ENCODE results near the gene RMRP.
"Not testable (repeated sequence)": the region's sequence is repeated elsewhere in the genome, so short reads cannot be mapped to it uniquely, and the experiment has no call there.

RMRP gene

DNA sequence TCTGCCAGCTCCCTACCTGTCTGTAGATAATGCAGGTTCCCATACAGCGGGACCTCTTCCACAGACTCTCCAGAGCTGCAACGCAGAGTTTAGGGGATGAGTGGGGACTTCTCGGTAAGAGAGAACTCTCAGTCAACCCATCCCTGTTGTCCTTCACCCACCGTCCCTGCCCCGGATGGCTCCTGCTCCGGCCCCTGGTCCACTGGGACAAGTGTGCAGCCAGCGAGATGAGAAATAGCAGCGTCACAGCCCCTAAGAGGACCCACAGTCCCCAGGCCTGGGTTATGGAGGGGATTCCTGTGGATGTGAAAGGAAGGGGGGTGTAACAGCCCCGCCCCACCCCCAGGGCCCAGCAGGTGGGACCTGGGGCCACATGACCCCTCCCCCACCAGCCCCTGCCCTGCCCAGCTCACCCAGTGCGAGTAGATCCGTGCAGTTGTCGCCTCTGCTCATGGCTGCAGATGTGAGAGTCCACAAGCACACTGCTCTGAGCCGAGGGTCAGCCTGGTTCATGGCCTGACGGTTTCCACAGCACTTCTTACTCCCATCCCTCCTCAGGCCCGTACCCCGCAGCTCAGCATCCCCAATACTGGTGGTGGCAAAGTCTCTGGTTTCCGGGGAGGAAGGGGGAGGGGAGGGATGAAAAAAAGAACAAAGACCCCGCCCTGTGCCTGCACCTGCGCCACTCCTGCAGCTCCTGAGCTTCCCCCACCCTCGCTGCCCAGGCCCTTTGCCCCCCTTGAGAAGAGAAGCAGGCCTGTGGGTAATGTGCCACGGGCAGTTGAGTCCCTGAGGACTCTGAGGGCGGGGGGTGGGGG is 7.3 kb downstream of the RMRP start, which contains the start of gene SIT1:
SIT1 (minus strand) TSS at position 591 of the 818 bp plus-strand sequence; CDS start at position 513, 78 bp downstream.
- TF ChIP-seq, protein P1, sequence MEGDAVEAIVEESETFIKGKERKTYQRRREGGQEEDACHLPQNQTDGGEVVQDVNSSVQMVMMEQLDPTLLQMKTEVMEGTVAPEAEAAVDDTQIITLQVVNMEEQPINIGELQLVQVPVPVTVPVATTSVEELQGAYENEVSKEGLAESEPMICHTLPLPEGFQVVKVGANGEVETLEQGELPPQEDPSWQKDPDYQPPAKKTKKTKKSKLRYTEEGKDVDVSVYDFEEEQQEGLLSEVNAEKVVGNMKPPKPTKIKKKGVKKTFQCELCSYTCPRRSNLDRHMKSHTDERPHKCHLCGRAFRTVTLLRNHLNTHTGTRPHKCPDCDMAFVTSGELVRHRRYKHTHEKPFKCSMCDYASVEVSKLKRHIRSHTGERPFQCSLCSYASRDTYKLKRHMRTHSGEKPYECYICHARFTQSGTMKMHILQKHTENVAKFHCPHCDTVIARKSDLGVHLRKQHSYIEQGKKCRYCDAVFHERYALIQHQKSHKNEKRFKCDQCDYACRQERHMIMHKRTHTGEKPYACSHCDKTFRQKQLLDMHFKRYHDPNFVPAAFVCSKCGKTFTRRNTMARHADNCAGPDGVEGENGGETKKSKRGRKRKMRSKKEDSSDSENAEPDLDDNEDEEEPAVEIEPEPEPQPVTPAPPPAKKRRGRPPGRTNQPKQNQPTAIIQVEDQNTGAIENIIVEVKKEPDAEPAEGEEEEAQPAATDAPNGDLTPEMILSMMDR (IDR thresholded peaks at IDR 0.05; ENCODE audit: low read depth, low read length): no peak
- H3K4me3 ChIP-seq (ENCODE audit: low read depth, low read length): no peak within 1 kb of the TSS

DNA sequence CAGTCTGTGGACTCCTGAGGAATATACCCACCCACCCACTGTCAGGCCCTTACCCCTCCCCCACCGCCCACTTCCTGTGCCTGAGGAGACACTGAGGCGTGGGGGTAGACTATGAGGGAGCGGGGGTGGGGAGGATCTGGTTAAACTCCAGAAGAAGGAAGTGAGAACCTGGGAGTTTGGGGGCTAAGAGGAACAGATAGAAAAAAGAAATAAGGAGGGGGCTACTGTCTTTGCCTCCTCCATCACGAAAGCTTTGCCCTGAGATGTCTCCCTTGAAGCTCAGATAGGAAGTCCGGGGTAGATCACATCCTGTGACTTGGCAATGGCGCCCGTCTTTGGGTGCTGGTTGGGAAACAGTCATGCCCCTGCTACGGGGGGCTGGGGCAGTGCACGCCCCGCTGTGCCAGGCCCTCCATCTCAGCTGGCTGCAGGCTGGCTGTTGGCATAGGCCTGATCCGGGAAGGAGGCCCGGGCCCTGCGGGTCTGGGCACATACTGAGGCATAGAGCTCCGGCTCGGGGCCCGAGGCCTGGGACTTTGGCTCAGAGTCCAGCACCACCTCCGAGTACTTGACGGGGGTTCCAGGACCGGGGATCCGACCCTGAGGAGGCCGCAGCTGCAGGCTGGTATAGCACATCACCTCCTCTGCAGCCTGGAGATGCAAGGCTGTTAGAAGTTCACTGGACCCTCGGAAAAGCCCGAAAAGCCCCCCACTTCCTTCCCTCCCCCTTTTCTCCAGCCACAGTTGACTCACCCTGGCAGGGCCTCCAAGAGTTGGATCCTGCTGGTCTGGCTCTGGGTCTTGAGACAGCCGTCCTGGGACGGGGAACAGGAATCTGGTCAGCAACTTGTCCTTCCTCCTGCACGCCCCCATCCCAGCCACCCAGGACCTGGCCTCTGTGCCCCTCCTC is 8.1 kb downstream of the RMRP start:
- H3K4me3 ChIP-seq (ENCODE audit: low read depth, low read length): no peak overlapping the region
- TF ChIP-seq, protein P1 (IDR thresholded peaks at IDR 0.05; ENCODE audit: low read depth, low read length): no peak

DNA sequence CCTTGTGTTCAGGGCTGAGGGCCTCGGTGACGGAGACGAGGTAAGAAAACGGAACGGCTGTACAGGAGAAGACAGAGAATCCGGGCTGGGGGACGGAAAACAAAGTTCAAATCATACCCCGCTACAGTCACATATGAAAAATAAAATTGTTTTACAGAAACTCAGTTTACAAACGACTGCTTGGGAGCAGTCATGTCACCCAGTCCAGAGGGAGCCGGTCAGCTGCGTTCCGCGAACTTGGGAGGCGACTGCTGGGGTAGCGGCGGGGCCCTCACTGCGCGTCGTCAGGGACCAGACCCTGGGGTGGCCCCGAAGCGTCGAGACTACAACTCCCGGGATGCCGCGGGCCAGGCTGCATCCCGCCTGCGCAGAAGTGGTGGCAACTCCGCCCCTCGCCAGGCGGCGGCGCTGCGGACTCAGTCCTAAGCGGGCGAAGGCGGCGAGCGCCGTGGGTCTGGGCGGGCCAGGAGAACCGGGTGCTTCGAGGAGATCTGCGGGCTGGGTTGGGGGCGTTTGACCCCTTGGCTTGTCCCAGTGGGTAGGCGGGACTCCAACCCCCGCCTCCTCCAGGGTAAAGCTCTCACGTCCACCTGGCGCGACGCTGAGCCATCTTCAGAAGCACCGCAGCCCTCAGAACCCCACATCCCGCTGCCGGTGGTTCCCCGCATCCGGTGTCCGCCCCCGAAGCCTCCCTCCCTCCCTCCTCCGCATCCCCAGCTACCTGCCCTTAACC is 11.1 kb downstream of the RMRP start:
- H3K4me3 ChIP-seq (ENCODE audit: low read depth, low read length): peak overlapping the region; percentile 65
- TF ChIP-seq, protein P1 (IDR thresholded peaks at IDR 0.05; ENCODE audit: low read depth, low read length): peak; percentile 84

DNA sequence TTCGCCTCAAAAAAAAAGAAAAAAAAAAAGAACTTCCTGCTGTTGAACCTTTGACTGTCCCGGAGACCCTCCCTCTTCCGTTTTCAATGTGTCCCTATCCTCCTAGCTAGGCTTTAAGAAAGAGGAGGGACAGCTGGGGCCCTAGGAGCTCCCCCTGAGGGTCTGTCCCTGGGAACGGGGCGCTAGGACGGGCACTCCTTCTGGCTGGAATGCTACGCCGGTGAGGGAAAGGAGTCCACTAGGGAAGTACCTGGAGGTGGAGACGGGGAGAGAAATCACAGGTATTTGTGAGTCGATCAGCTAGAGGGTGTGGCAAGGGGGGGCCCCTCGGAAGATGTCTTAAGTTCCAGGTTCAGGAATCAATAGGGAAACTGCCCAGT is 11.7 kb downstream of the RMRP start:
- TF ChIP-seq, protein P1 (IDR thresholded peaks at IDR 0.05; ENCODE audit: low read depth, low read length): no peak
- peak overlapping the region; percentile 65 for H3K4me3 ChIP-seq (ENCODE audit: low read depth, low read length)

DNA sequence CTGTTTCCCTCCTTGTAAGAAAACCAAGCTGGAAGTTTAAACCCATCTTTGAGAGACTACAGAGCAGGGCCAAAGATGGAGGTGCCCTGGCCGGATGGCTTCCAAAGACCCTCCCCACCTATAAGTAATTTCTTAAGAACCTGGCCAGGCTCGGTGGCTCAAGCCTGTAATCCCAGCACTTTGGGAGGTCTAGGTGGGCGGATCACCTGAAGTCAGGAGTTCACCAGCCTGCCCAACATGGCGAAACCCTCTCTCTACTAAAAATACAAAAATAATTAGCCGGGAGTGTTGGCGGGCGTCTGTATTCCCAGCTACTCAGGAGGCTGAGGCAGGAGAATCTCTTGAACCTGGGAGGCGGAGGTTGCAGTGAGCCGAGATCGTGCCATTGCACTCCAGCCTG is 12.1 kb downstream of the RMRP start:
- not testable (repeated sequence) for H3K4me3 ChIP-seq (ENCODE audit: low read depth, low read length)

DNA sequence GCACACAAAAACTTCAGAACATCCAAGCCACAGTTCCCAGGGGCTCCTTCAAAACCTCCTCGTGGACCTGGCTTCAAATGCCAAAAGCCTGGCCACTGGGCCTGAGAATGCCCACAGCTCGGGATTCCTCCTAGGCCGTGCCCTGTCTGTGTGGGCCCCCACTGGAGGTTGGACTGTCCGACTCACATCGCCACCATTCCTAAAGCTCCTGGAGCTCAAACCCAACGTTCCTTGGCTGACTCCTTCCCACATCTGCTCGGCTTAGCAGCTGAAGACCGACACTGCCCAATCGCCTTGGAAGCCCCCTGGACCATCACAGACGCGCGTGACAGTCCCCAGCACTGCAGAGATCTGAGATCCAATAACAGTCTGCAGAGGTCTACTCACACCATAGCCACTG is 14.8 kb downstream of the RMRP start:
- H3K4me3 ChIP-seq (ENCODE audit: low read depth, low read length): no peak overlapping the region
- TF ChIP-seq, protein P1 (IDR thresholded peaks at IDR 0.05; ENCODE audit: low read depth, low read length): no peak

DNA sequence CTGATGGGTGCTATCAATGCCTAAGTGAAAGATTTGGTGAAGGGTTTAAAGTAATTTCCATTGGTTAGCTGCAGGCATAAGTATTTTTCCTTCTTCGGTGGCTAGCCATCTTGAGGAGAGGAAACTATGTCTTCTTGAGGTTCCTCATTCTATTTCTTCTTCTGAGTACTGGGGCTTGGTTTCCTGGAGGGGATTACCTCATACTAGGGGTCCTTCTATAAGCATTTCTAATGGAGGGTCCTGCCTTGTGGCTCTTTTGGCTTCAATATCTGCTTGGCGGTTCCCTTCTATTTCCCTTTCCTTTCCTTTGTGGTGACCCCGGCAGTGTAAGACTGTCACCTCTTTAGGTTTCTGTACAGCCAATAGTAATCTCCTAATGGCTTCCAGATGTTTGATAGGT is 16.3 kb downstream of the RMRP start:
- H3K4me3 ChIP-seq (ENCODE audit: low read depth, low read length): not testable (repeated sequence)

DNA sequence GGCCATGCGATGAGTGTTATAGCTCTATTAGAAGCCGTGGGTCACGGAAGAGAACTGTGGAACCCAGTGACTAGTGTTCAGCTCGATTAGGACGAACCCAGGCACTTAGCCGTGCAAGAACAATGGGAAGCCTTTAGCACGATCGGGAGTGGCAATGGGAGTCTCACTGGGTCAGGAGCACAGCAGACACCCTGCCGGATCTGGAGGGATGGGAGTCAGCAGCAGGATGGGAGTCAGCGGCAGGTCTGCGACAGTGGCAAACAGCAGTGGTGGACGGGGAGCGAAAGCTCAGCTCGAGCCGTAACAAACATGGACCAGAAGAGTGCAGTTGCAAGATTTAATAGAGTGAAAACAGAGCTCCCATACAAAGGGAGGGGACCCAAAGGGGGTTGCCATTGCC is 17.4 kb downstream of the RMRP start:
- not testable (repeated sequence) for H3K4me3 ChIP-seq (ENCODE audit: low read depth, low read length)
